Naive B cell (primary cell): ENCODE data around the gene LETM1. TPM values are rescaled to one million over a fixed set of nuclear protein-coding genes. Genes with fewer than 3 reads are reported as not detected.
A peak's percentile ranks its signal among the peaks of the same experiment; 100 is the strongest.
"Not testable (repeated sequence)": the region's sequence is repeated elsewhere in the genome, so short reads cannot be mapped to it uniquely, and the experiment has no call there.

Experiments
- ATAC-seq, 2 donors: fragments of 150-1000 bp; cut with Tn5 transposase; 2 replicates each; pipeline ENCODE4 v1.10.0; 2021; ENCODE audit warnings: low read depth in 2 of 2, mild to moderate bottlenecking in 2 of 2, moderate library complexity in 2 of 2
- DNase-seq: peaks from one replicate; pipeline ENCODE4 v3.0.0; 2022
- H3K27ac Mint-ChIP-seq, 6 donors: one replicate each; pipeline ENCODE4 v1.8.0; 2020 to 2022; ENCODE audit warnings: mild to moderate bottlenecking in 6 of 6, mixed read lengths in 6 of 6, moderate library complexity in 5 of 6, inconsistent platforms in 2 of 6
- H3K27me3 Mint-ChIP-seq, 3 donors: one replicate each; pipeline ENCODE4 v1.8.0; 2021 to 2022; ENCODE audit warnings: mixed read lengths in 3 of 3, mild to moderate bottlenecking in 1 of 3
- H3K36me3 Mint-ChIP-seq, 2 donors: one replicate each; pipeline ENCODE4 v1.8.0; 2020 to 2022; ENCODE audit warnings: mixed read lengths in 2 of 2, inconsistent platforms in 1 of 2, mild to moderate bottlenecking in 1 of 2
- H3K4me1 Mint-ChIP-seq, 3 donors: one replicate each; pipeline ENCODE4 v1.8.0; 2020 to 2022; ENCODE audit warnings: mixed read lengths in 3 of 3, inconsistent platforms in 1 of 3, mild to moderate bottlenecking in 1 of 3, moderate library complexity in 1 of 3
- H3K4me3 Mint-ChIP-seq, 8 donors: one replicate each; pipeline ENCODE4 v1.8.0; 2020 to 2022; ENCODE audit warnings: mild to moderate bottlenecking in 8 of 8, mixed read lengths in 8 of 8, moderate library complexity in 8 of 8, inconsistent platforms in 2 of 8
- H3K9me3 Mint-ChIP-seq, 7 donors: one replicate each; pipeline ENCODE4 v1.8.0; 2020 to 2022; ENCODE audit warnings: mixed read lengths in 7 of 7, mild to moderate bottlenecking in 5 of 7, inconsistent platforms in 2 of 7, moderate library complexity in 1 of 7
- polyA plus RNA-seq, 6 donors: library from polyadenylated mRNA; unstranded; fragments of 300-500 nt; fragmentation: Illumina TruSeq; gene quantifications; one replicate each; pipeline ENCODE4 v1.2.3, GENCODE V29; 2021; ENCODE audit warnings: low read depth in 6 of 6

Gene LETM1
- polyA plus RNA-seq, 6 donors from 2014 or later, result 2.9 to 15.1 (median 10.8) TPM

DNA sequence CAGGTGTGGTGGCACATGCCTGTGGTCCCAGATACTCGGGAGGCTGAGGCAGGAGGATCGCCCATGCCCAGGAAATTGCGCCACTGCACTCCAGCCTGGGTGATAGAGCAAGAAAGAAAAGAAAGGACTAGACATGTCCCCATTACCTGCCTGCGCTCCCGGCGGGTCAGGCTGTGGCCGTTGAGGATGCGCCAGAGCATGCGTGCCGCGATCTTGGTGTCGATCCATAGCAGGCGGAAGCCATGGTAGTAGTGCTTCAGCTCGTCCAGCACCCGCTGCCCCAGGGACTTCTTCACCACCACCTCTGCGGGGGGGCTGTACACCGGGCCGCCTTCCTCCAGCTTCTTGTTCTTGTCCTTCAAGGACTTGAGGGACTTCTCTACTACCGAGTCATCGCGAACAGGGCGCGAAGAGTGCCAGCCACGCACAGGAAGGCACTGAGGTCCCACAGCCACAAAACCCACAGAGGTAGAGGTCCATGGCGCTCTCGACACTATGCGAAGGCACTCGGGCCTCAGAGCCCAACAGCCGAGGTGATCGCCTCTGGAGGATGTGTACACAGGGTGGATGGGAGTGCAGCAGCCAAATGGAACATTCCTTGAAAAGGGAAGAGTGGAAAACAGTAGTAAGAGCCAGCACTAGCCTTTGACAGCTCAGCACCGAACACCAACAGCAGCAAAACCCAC, 14.6 kb downstream of the LETM1 start:
- Mint-ChIP-seq H3K9me3 (no peaks in the 10 kb centered on the region), H3K27me3 (no peaks in the 10 kb centered on the region), H3K4me1 (peaks cover 5 to 7% (median 6%) of the 10 kb centered on the region in 3 donors), H3K36me3 (peaks cover 0 to 19% of the 10 kb centered on the region in 2 donors), H3K27ac (no peak overlapping the region), H3K4me3 (peak overlapping the region in 1 of 8 donors; percentile 44)
- DNase-seq (no peak), ATAC-seq (no peak)

GRCh38 chr4:1839282-1839681, 16.7 kb downstream of the LETM1 start:
- ATAC-seq (no peak), DNase-seq (no peak)
- H3K27ac Mint-ChIP-seq, result peak overlapping the region in 1 of 6 donors; percentile 26
- peaks cover 10 to 14% (median 10%) of the 10 kb centered on the region in 3 donors for H3K4me1 Mint-ChIP-seq
- no peak overlapping the region for H3K4me3 Mint-ChIP-seq
- H3K27me3 Mint-ChIP-seq, result no peaks in the 10 kb centered on the region
- peaks cover 2 to 22% of the 10 kb centered on the region in 2 donors for H3K36me3 Mint-ChIP-seq
- no peaks in the 10 kb centered on the region for H3K9me3 Mint-ChIP-seq

GRCh38 chr4:1837069-1837468, 18.9 kb downstream of the LETM1 start:
- Mint-ChIP-seq H3K27me3 (no peaks in the 10 kb centered on the region), H3K4me3 (no peak overlapping the region), H3K9me3 (no peaks in the 10 kb centered on the region), H3K4me1 (peaks cover 10 to 28% (median 25%) of the 10 kb centered on the region in 3 donors), H3K27ac (peak overlapping the region in 2 of 6 donors; percentile 23 to 61), H3K36me3 (peaks cover 4 to 12% of the 10 kb centered on the region in 2 donors)
- ATAC-seq, result no peak
- no peak for DNase-seq

DNA sequence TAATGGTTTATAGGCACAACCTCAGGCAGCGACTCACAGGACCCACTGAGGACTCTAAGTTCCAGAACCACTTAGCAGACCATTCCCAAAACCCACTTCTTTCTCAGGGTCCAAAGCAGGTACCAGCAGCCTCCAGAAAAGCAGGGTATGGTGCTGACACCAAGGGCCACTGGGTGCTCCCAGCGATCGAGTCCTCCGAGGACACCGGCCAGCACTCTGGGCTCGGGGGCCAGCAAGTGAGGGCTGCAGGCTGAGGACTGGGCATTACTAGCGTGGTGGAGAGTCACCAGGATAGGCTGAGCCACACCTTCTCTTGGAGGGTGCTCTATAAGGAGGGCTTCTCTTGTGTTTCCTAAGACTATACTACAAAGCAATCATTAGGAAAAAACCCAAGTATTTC, 19.3 kb downstream of the LETM1 start:
- ATAC-seq, result no peak
- Mint-ChIP-seq H3K27ac (peak overlapping the region in 3 of 6 donors; percentile 10 to 68 (median 47)), H3K4me1 (peaks cover 10 to 29% (median 27%) of the 10 kb centered on the region in 3 donors), H3K4me3 (no peak overlapping the region), H3K36me3 (peaks cover 4 to 12% of the 10 kb centered on the region in 2 donors), H3K27me3 (no peaks in the 10 kb centered on the region), H3K9me3 (no peaks in the 10 kb centered on the region)
- DNase-seq, result no peak

DNA sequence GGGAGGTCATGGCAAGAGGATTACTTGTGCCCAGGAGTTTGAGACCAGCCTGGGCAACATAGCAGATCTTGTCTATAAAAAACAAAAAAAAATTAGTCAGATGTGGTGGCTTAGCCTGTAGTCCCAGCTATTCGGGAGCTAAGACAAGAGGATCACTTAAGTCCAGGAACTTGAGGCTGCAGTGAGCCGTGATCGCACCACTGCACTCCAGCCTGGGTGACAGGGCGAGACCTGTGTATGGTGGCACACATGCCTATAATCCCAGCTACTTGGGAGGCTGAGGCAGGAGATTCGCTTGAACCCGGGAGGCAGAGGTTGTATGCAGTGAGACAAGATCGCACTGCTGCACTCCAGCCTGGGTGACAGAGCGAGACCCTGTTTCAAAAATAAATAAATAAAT, 20.1 kb downstream of the LETM1 start:
- peaks cover 4 to 12% of the 10 kb centered on the region in 2 donors for H3K36me3 Mint-ChIP-seq
- peaks cover 10 to 30% (median 29%) of the 10 kb centered on the region in 3 donors for H3K4me1 Mint-ChIP-seq

GRCh38 chr4:1834047-1834775, 21.7 kb downstream of the LETM1 start:
- ATAC-seq, result peak; percentile 91 to 92
- no peaks in the 10 kb centered on the region for H3K9me3 Mint-ChIP-seq
- H3K4me1 Mint-ChIP-seq, result peaks cover 14 to 40% (median 37%) of the 10 kb centered on the region in 3 donors
- peak overlapping the region in 7 of 8 donors; percentile 48 to 73 (median 62) for H3K4me3 Mint-ChIP-seq
- peak; percentile 44 for DNase-seq
- H3K27ac Mint-ChIP-seq, result peak overlapping the region; percentile 84 to 99 (median 94)
- no peaks in the 10 kb centered on the region for H3K27me3 Mint-ChIP-seq
- H3K36me3 Mint-ChIP-seq, result peaks cover 9 to 18% of the 10 kb centered on the region in 2 donors

More for the DNA sequence above, 20.1 kb downstream of the LETM1 start:
- peak overlapping the region in 1 of 8 donors; percentile 21 for H3K4me3 Mint-ChIP-seq
- H3K27me3 Mint-ChIP-seq, ATAC-seq, DNase-seq, H3K9me3 Mint-ChIP-seq: not testable (repeated sequence)
- H3K27ac Mint-ChIP-seq, result peak overlapping the region in 5 of 6 donors; percentile 62 to 96 (median 90)

GRCh38 chr4:1833307-1834046, 22.5 kb downstream of the LETM1 start:
- Mint-ChIP-seq H3K9me3 (no peaks in the 10 kb centered on the region), H3K36me3 (peaks cover 9 to 14% of the 10 kb centered on the region in 2 donors), H3K4me1 (peaks cover 14 to 40% (median 34%) of the 10 kb centered on the region in 3 donors), H3K27ac (peak overlapping the region; percentile 79 to 99 (median 94)), H3K4me3 (peak overlapping the region in 6 of 8 donors; percentile 57 to 73 (median 64)), H3K27me3 (no peaks in the 10 kb centered on the region)
- DNase-seq, result no peak
- no peak for ATAC-seq

DNA sequence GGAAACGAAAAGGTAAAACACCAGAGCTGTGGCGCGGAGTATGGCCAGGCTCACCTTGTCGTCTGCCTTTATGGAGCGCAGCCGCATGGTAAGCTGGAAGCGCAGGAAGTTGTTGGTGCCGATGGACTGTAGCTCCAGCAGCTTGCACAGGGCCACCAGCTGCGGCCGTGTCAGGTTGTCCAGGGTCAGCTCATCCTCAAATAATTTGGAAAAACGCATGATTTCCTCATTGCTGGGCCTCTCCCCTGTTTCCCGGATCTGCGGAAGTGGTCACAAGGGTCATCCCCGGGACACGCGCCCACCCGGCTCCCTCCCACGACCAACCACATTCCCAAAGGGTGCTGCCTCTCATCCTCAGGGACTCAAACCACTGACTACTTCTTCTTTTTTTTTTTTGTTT, 23.3 kb downstream of the LETM1 start:
- Mint-ChIP-seq H3K4me1 (peaks cover 14 to 40% (median 34%) of the 10 kb centered on the region in 3 donors), H3K4me3 (no peak overlapping the region)
- no peak for ATAC-seq

DNA sequence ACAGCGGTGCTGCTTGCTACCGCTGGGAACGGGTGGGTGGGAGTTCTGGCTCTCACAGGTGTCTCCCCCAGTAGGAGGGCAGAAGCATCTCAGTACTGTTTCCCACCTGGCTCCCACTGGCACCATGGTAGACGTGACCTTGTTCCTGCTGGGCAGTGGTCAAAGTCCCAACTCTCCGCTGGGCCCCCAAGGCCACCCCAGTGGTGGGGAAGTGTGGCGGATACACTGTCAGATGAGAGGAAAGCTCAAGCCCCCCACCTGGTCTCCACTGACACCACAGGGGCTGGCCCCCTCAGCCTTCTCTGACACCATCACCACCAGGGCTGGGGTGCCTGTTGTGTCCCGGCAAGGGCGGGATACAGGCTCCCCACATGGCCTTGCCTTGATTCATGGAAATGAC, 24.6 kb downstream of the LETM1 start:
- DNase-seq (no peak), ATAC-seq (no peak)
- Mint-ChIP-seq H3K4me3 (no peak overlapping the region), H3K9me3 (no peaks in the 10 kb centered on the region), H3K27ac (peak overlapping the region in 2 of 6 donors; percentile 70 to 96), H3K36me3 (peaks cover 9 to 14% of the 10 kb centered on the region in 2 donors), H3K27me3 (no peaks in the 10 kb centered on the region), H3K4me1 (peaks cover 14 to 40% (median 34%) of the 10 kb centered on the region in 3 donors)

More for the DNA sequence above, 23.3 kb downstream of the LETM1 start:
- Mint-ChIP-seq H3K27ac (peak overlapping the region in 3 of 6 donors; percentile 87 to 96 (median 91)), H3K27me3 (no peaks in the 10 kb centered on the region), H3K36me3 (peaks cover 9 to 14% of the 10 kb centered on the region in 2 donors), H3K9me3 (no peaks in the 10 kb centered on the region)
- DNase-seq, result no peak

GRCh38 chr4:1830642-1831228, 25.2 kb downstream of the LETM1 start:
- Mint-ChIP-seq H3K36me3 (peaks cover 9 to 14% of the 10 kb centered on the region in 2 donors), H3K27ac (peak overlapping the region; percentile 15 to 96 (median 54))

DNA sequence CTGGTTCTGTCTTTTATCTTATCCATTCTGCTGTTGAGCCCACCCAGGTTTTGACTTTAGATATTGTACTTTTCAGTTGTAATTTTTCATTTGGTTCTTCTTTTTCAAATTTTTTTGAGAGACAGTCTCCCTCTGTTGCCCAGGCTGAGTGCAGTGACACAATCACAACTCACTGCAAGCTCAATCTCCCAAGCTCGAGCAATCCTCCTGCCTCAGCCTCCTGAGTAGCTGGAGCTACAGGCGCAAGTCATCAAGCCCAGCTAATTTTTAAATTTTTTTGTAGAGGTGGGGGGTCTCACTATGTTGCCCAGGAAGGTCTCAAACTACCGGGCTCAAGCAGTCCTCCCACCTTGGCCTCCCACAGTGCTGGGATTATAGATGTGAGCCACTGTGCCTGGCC, 25.7 kb downstream of the LETM1 start:
- DNase-seq (no peak), ATAC-seq (no peak)
- H3K9me3 Mint-ChIP-seq, result no peaks in the 10 kb centered on the region
- peak overlapping the region in 4 of 6 donors; percentile 5 to 96 (median 66) for H3K27ac Mint-ChIP-seq
- H3K36me3 Mint-ChIP-seq, result peaks cover 9 to 14% of the 10 kb centered on the region in 2 donors
- peaks cover 14 to 40% (median 34%) of the 10 kb centered on the region in 3 donors for H3K4me1 Mint-ChIP-seq
- H3K27me3 Mint-ChIP-seq, result no peaks in the 10 kb centered on the region
- H3K4me3 Mint-ChIP-seq, result no peak overlapping the region

More at GRCh38 chr4:1830642-1831228, 25.2 kb downstream of the LETM1 start:
- H3K9me3 Mint-ChIP-seq, result no peaks in the 10 kb centered on the region
- H3K4me3 Mint-ChIP-seq, result no peak overlapping the region
- H3K4me1 Mint-ChIP-seq, result peaks cover 14 to 40% (median 34%) of the 10 kb centered on the region in 3 donors
- no peak for DNase-seq
- no peak for ATAC-seq
- no peaks in the 10 kb centered on the region for H3K27me3 Mint-ChIP-seq

DNA sequence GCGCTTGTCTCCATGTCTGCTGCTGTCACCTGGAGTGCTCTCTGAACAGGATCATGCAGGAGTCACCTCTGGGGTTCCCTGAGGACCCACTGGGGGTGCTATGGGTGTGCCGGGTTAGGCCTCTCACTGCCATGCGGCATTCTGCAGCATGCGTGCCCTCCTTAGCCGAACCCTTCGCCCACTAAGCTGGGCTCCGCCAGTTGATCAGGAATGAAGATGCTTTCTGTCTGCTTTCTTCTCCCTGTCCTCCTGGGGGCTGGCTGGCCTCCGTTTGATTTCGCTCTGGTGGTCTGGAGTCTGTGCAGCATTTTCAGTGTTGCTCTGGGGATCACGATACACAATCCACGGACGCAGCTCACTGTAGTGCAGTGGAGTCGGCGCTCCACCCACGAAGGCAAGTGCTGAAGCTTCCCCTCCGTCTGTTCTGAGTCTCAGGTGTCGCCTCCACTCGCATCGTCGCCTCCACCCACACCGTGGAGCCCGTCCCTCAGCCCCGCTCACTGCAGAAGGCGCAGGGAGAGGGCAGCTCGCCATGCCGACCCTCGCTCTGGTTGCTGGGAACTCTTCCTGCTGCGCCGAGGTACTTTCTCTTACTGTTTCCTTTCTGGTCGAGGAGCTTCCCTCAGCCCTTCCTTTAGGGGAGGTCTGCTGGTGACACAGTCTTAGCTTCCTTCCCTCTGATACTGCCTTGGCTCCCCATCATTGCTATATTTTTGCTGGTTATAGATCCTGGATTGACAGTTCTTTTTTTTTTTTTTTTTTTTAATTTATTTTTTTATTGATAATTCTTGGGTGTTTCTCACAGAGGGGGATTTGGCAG, 29.2 kb downstream of the LETM1 start:
- ATAC-seq (no peak), DNase-seq (no peak)
- H3K4me1 Mint-ChIP-seq, result peaks cover 8 to 12% (median 12%) of the 10 kb centered on the region in 3 donors
- H3K9me3 Mint-ChIP-seq, result no peaks in the 10 kb centered on the region
- peaks cover 10 to 39% of the 10 kb centered on the region in 2 donors for H3K36me3 Mint-ChIP-seq
- H3K27ac Mint-ChIP-seq, result no peak overlapping the region
- H3K4me3 Mint-ChIP-seq, result no peak overlapping the region
- no peaks in the 10 kb centered on the region for H3K27me3 Mint-ChIP-seq
